Liver (tissue), 9 donors: ENCODE data around the gene CRB1. TPM values are rescaled to one million over a fixed set of nuclear protein-coding genes. Genes with fewer than 3 reads are reported as not detected.

ENCODE experiments used
- DNase-seq: peaks from one replicate; pipeline ENCODE4 v3.0.0-alpha.2; 2017; ENCODE audit warnings: low spot score
- H3K27ac ChIP-seq, 2 donors: one replicate each; pipeline ENCODE4 v1.7.0; 2013; ENCODE audit warnings: inconsistent platforms in 2 of 2, low read length in 2 of 2, control low read depth in 1 of 2, low read depth in 1 of 2, mild to moderate bottlenecking in 1 of 2
- H3K27me3 ChIP-seq, 4 donors: one replicate each; pipeline versions ENCODE4 v1.6.1 to v1.7.0; 2013; ENCODE audit warnings: low read length in 3 of 4, inconsistent platforms in 1 of 4, mild to moderate bottlenecking in 1 of 4, moderate library complexity in 1 of 4; ENCODE audit not compliant: control insufficient read depth in 4 of 4, insufficient read depth in 4 of 4
- H3K36me3 ChIP-seq, 4 donors: one replicate each; pipeline versions ENCODE4 v1.6.1 to v1.7.0; 2013; ENCODE audit warnings: low read length in 3 of 4, mild to moderate bottlenecking in 3 of 4, low read depth in 1 of 4, moderate library complexity in 1 of 4; ENCODE audit not compliant: control insufficient read depth in 4 of 4, insufficient read depth in 3 of 4
- H3K4me1 ChIP-seq, 4 donors: one replicate each; pipeline versions ENCODE4 v1.6.1 to v1.7.0; 2013; ENCODE audit warnings: low read length in 3 of 4, mild to moderate bottlenecking in 3 of 4, moderate library complexity in 1 of 4; ENCODE audit not compliant: control insufficient read depth in 4 of 4, insufficient read depth in 4 of 4
- H3K4me3 ChIP-seq, 3 donors: one replicate each; pipeline versions ENCODE4 v1.6.1 to v1.7.0; 2013; ENCODE audit warnings: low read length in 3 of 3, control low read depth in 1 of 3, low read depth in 1 of 3, mild to moderate bottlenecking in 1 of 3
- H3K9ac ChIP-seq, 2 donors: one replicate each; pipeline ENCODE4 v1.7.0; 2013; ENCODE audit warnings: low read length in 2 of 2, mild to moderate bottlenecking in 2 of 2, moderate library complexity in 2 of 2, control low read depth in 1 of 2, low read depth in 1 of 2
- H3K9me3 ChIP-seq, 4 donors: one replicate each; pipeline versions ENCODE4 v1.6.1 to v1.7.0; 2013; ENCODE audit warnings: low read length in 3 of 4; ENCODE audit not compliant: control insufficient read depth in 4 of 4
- EGR1 ChIP-seq, 2 donors: IDR thresholded peaks; 2 replicates each; pipeline ENCODE4 v1.6.1; 2016 to 2018; ENCODE audit warnings: antibody characterized with exemption in 2 of 2, low read depth in 2 of 2
- FOXA1 ChIP-seq: IDR thresholded peaks from 2 replicates; pipeline ENCODE4 v1.6.1; 2016; ENCODE audit warnings: antibody characterized with exemption
- FOXA2 ChIP-seq: IDR thresholded peaks from 2 replicates; pipeline ENCODE4 v1.6.1; 2016; ENCODE audit warnings: antibody characterized with exemption
- HNF4A ChIP-seq, 2 donors: conservative IDR thresholded peaks; 2 replicates each; pipeline ENCODE4 v1.6.1; 2016; ENCODE audit warnings: antibody characterized with exemption in 2 of 2, mild to moderate bottlenecking in 2 of 2
- HNF4G ChIP-seq: IDR thresholded peaks from 2 replicates; pipeline ENCODE4 v1.6.1; 2016; ENCODE audit warnings: antibody characterized with exemption
- JUND ChIP-seq, 2 donors: IDR thresholded peaks; 2 replicates each; pipeline ENCODE4 v1.6.1; 2016; ENCODE audit warnings: antibody characterized with exemption in 2 of 2
- MAX ChIP-seq: IDR thresholded peaks from 2 replicates; pipeline ENCODE4 v1.6.1; 2016; ENCODE audit warnings: antibody characterized with exemption
- NR2F2 ChIP-seq: IDR thresholded peaks from 2 replicates; pipeline ENCODE4 v1.6.1; 2016; ENCODE audit warnings: antibody characterized with exemption
- RAD21 ChIP-seq, 2 donors: IDR thresholded peaks; 2 replicates each; pipeline ENCODE4 v1.6.1; 2016; ENCODE audit warnings: antibody characterized with exemption in 2 of 2, mild to moderate bottlenecking in 2 of 2
- REST ChIP-seq: IDR thresholded peaks from 2 replicates; pipeline ENCODE4 v1.6.1; 2016; ENCODE audit warnings: antibody characterized with exemption, mild to moderate bottlenecking
- RXRA ChIP-seq, 2 donors: IDR thresholded peaks; 2 replicates each; pipeline ENCODE4 v1.6.1; 2017 to 2018; ENCODE audit warnings: antibody characterized with exemption in 2 of 2, mild to moderate bottlenecking in 1 of 2
- SP1 ChIP-seq: IDR thresholded peaks from 2 replicates; pipeline ENCODE4 v1.6.1; 2018; ENCODE audit warnings: antibody characterized with exemption, mild to moderate bottlenecking
- TAF1 ChIP-seq: conservative IDR thresholded peaks from 2 replicates; pipeline ENCODE4 v1.6.1; 2016; ENCODE audit warnings: antibody characterized with exemption, mild to moderate bottlenecking
- YY1 ChIP-seq: IDR thresholded peaks from 2 replicates; pipeline ENCODE4 v1.6.1; 2016; ENCODE audit warnings: antibody characterized with exemption, mild to moderate bottlenecking
- ZBTB33 ChIP-seq: IDR thresholded peaks from 2 replicates; pipeline ENCODE4 v1.6.1; 2016; ENCODE audit warnings: antibody characterized with exemption
- WGBS: extraction: QIAGEN DNeasy Blood & Tissue Kit; methylation state at CpG from one replicate; pipeline ENCODE4 v1.1.7; 2013; 5-methylcytosine and 5-hydroxymethylcytosine counted together
- polyA plus RNA-seq, 2 donors: library from polyadenylated mRNA; stranded (reverse) in 1 of 2; unstranded in 1 of 2; fragments of 200-250 nt in 1 of 2; fragments of >200 nt in 1 of 2; fragmentation: Nextera tagmentation in 1 of 2; extraction: Ambion mirVana in 1 of 2; gene quantifications; one replicate each; pipeline versions ENCODE4 v1.2.1 to v1.2.3, GENCODE V29; 2013 to 2015
- total RNA-seq, 2 donors: library from RNA; depleted of rRNA; stranded (reverse); fragments of >200 nt; gene quantifications; one replicate each; pipeline ENCODE4 v1.2.3, GENCODE V29; 2014
- TF ChIP-seq, protein P1 (sequence below): fragments of 150-350 bp; IDR thresholded peaks from 2 replicates; pipeline ENCODE4 v1.5.1; 2017; ENCODE audit warnings: improper control_type of control experiment, low read depth, low read length; ENCODE audit not compliant: missing input control
- TF ChIP-seq, protein P2 (sequence below): IDR thresholded peaks from 2 replicates; pipeline ENCODE4 v1.6.1; 2016; ENCODE audit warnings: antibody characterized with exemption
- donor health status: healthy.
- donor health status: healthy.
- donor health status: healthy.
- donor health status: healthy.
- donor health status: healthy.

Gene CRB1
- total and polyA plus RNA-seq, 4 donors: 5.1 TPM; not detected in 3

- Histone ChIP-seq H3K36me3 (no peaks in the 10 kb centered on the region), H3K27me3 (no peaks in the 10 kb centered on the region), H3K27ac (no peak overlapping the region), H3K9me3 (no peaks in the 10 kb centered on the region), H3K4me1 (no peaks in the 10 kb centered on the region), H3K4me3 (no peak overlapping the region), H3K9ac (no peak overlapping the region)
- no peak for DNase-seq
- WGBS: 83% methylated on average over 4 of the region's 4 CpGs
- TF ChIP-seq TAF1 (no peak), RXRA (IDR thresholded peaks at IDR 0.05) (no peak), SP1 (no peak), HNF4A (conservative IDR thresholded peaks at IDR 0.05) (no peak), FOXA2 (no peak), HNF4G (no peak), RAD21 (IDR thresholded peaks at IDR 0.05) (no peak)
Measured at GRCh38 chr1:197285526-197286205, 17.6 kb downstream of the CRB1 start.

GRCh38 chr1:197286634-197287033 is 18.6 kb downstream of the CRB1 start:
- no peak for DNase-seq
- no peaks in the 10 kb centered on the region for H3K9me3 ChIP-seq
- no peaks in the 10 kb centered on the region for H3K4me1 ChIP-seq
- no peaks in the 10 kb centered on the region for H3K36me3 ChIP-seq
- 99% methylated on average over 1 of the region's 1 CpG for WGBS
- H3K27me3 ChIP-seq: no peaks in the 10 kb centered on the region
- no peak for TF ChIP-seq YY1
- no peak for TF ChIP-seq HNF4G
- no peak for TF ChIP-seq NR2F2
- TF ChIP-seq TAF1: no peak
- TF ChIP-seq, protein P1, sequence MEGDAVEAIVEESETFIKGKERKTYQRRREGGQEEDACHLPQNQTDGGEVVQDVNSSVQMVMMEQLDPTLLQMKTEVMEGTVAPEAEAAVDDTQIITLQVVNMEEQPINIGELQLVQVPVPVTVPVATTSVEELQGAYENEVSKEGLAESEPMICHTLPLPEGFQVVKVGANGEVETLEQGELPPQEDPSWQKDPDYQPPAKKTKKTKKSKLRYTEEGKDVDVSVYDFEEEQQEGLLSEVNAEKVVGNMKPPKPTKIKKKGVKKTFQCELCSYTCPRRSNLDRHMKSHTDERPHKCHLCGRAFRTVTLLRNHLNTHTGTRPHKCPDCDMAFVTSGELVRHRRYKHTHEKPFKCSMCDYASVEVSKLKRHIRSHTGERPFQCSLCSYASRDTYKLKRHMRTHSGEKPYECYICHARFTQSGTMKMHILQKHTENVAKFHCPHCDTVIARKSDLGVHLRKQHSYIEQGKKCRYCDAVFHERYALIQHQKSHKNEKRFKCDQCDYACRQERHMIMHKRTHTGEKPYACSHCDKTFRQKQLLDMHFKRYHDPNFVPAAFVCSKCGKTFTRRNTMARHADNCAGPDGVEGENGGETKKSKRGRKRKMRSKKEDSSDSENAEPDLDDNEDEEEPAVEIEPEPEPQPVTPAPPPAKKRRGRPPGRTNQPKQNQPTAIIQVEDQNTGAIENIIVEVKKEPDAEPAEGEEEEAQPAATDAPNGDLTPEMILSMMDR: no peak
- TF ChIP-seq ZBTB33: no peak
- no peak for TF ChIP-seq RXRA (IDR thresholded peaks at IDR 0.05)
- no peak for TF ChIP-seq FOXA1
- TF ChIP-seq JUND (IDR thresholded peaks at IDR 0.05): no peak
- TF ChIP-seq MAX: no peak
- no peak for TF ChIP-seq REST
- no peak for TF ChIP-seq RAD21 (IDR thresholded peaks at IDR 0.05)
- TF ChIP-seq EGR1 (IDR thresholded peaks at IDR 0.05; ENCODE audit: low read depth in 2 of 2): no peak
- TF ChIP-seq FOXA2: no peak
- no peak for TF ChIP-seq SP1
- TF ChIP-seq, protein P2, sequence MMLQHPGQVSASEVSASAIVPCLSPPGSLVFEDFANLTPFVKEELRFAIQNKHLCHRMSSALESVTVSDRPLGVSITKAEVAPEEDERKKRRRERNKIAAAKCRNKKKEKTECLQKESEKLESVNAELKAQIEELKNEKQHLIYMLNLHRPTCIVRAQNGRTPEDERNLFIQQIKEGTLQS: no peak
- no peak for TF ChIP-seq HNF4A (conservative IDR thresholded peaks at IDR 0.05)
- H3K4me3 ChIP-seq: no peak overlapping the region
- no peak overlapping the region for H3K27ac ChIP-seq
- no peak overlapping the region for H3K9ac ChIP-seq
